Activated CD8-positive, alpha-beta memory T cell treated with anti-CD3 and anti-CD28 coated beads, Interleukin-2, amount 50 U/mL, for 48 hours (primary cell): Measurements from ENCODE around the gene CENPT.
A peak's percentile ranks its signal among the peaks of the same experiment; 100 is the strongest.
"Not testable (repeated sequence)": the region's sequence is repeated elsewhere in the genome, so short reads cannot be mapped to it uniquely, and the experiment has no call there.

Source experiments
- DNase-seq: peaks from one replicate; pipeline ENCODE4 v3.0.0-alpha.2; 2020

CENPT gene

DNA sequence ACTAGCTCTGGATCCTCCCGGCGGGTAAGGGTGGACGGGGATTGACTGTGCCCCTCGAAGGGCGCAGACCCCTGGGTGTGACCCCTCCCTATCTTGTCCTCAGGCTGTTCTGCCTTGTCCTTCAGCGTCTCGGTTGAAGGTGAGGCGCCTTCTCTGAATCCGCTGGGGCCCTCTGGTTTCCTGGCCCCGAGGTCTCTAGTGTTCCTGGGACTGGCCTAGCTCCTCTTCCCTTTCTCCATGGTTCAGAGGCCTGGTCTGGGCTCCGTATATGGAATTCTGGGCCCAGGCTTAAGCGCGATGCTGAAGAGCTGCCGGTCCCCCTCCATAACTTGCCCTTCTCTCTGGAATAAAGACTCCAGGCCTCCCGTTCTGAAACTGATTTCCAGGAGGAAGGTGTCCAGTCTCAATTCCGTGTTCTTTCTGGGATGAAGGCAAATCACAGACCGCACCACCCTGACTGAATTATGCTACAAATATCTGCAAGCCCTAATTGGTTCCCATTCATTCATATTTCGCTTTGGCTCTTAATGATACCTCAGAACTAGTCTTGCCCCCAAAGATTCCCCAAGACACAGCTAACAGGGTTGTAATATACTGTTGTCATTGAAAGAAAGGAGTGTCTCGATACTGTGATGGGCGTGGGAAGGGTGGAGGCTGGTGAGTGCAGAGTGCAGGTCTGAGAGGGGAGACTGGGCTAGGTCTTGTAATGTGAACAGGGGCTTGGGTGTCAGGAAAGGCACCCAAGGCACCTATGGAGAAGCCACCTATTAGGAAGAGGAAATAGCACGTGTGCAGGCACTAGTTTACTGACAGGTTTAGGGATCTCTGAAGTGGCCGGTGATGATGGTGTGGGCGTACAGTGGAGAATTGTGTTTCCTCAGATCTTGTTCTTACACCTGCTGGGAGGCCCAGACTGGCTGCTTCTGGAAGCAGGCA is 26.2 kb upstream of the CENPT start:
- no peak for DNase-seq

- DNase-seq, result peak; percentile 97
Measured at GRCh38 chr16:67872631-67873434, 25.3 kb upstream of the CENPT start, which contains the start of gene EDC4. EDC4 (plus strand) TSS chr16:67873052; CDS start chr16:67873262, 210 bp downstream.

GRCh38 chr16:67872131-67872630 is 24.7 kb upstream of the CENPT start:
- no peak for DNase-seq

GRCh38 chr16:67871256-67871655 is 23.8 kb upstream of the CENPT start:
- DNase-seq, result no peak

GRCh38 chr16:67869653-67870052 is 22.2 kb upstream of the CENPT start:
- no peak for DNase-seq

- DNase-seq, result no peak
Measured at GRCh38 chr16:67868290-67868689, 20.8 kb upstream of the CENPT start.

DNA sequence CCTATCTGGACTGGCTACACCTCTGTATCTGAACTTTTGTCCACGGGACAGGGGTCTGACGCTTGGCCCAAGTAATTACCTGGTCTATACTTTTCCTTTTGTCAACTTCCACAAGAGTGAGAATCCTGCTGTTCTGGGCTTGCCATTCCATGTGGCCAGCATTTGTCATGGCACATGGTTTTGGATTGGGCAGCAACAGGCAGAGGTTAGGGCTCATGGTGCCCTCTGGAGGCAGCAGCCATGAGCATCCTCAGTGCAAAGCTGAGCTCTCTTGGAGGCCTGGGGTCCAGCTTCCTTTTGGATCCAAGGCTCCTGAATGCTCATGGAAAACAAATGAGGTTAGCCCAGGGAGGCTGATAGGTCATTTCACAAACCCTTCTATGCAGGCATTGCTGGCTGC is 17.8 kb upstream of the CENPT start:
- no peak for DNase-seq

GRCh38 chr16:67864594-67864993 is 17.1 kb upstream of the CENPT start:
- no peak for DNase-seq

GRCh38 chr16:67864044-67864443 is 16.6 kb upstream of the CENPT start:
- not testable (repeated sequence) for DNase-seq

- DNase-seq, result no peak
Measured at GRCh38 chr16:67862623-67863583, 15.4 kb upstream of the CENPT start.

GRCh38 chr16:67861877-67862276 is 14.4 kb upstream of the CENPT start:
- DNase-seq, result no peak

DNA sequence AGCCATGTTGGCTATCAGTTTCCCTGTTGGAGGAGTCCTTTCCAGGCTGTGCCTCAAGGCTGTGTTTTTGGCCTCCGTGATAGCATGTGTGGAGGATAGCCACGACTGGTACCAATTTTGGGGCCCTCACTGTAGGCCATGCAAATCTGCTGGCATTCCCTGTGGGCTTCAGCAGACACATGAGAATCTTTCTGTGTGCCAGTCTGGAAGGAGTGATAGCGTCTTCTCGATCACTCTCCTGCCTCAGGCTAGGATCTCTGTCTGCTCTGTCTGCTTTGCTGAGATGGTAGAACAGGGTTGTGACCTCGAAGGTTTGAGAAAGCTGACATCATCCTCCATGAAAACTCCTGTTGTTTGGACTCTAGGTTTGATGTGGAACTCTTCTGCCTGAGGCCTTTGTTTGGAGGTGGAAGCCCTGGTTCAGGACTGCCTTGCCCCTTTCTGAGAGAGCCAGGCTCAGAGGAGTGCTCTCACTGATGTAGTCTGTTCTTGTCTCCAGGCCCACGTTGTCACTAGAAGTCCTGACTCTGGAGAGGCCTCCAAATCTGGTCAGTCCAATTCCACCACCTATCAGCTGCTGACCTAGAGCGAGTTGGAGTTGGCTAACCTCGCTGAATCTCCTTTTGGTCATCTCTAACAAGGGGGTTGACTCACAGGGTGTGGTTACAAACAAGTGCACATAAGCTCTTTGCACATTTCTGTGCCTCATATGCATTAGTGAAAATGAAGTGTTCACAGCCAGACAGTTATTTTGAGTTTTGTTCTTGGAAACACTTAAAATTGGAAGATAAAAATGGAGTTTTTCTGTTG is 13.3 kb upstream of the CENPT start:
- DNase-seq, result no peak

DNA sequence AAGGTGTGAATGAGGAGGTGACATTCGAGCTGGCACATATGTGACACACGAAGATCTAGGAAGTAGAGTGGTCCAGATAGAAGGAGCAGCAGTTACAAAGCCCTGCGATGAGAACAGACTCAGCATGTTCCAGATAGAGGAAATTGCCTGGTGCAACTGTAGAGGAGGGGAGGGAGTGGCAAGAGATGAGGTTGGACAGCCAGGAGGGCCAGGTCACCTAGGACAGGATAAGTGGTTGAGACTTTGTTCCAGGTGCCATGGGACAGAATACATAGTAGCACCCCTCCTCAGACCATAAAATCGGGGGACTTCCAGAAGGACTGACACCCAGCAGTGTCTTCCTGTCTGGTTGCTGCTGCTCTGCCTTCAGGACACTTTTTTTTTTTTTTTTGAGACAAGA is 11.0 kb upstream of the CENPT start:
- DNase-seq, result no peak

GRCh38 chr16:67857547-67858233 is 10.2 kb upstream of the CENPT start:
- no peak for DNase-seq

DNA sequence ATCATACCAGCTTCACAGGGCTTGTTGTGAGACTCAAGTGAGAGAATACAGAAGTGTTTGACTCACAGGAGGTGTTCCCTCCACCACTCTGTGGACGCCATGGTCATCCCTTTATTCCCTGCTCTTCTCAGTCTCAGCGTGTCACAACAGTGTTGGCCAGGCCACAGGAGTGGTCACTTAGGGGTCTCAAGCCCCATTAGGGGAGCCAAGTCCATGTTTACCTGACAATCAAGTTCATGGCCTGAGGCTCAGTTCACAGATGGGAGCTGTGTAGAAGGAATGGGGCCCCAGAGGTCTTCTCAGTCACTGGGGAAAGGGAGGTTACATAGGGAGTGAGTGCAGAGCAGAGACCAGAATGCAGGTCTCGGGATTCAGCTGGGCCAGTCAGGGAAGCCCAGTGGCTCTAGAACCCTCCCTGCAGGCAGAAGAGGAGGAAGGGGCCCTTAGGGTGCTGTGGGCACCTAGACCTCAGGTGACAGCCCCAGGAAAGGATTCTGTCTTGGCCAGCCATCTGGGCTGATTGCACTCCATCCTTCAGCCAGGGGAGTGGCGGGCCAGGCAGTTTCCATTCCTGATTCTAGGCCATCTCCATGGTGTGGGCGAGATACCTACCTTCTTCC is 9.5 kb upstream of the CENPT start:
- DNase-seq, result no peak

DNA sequence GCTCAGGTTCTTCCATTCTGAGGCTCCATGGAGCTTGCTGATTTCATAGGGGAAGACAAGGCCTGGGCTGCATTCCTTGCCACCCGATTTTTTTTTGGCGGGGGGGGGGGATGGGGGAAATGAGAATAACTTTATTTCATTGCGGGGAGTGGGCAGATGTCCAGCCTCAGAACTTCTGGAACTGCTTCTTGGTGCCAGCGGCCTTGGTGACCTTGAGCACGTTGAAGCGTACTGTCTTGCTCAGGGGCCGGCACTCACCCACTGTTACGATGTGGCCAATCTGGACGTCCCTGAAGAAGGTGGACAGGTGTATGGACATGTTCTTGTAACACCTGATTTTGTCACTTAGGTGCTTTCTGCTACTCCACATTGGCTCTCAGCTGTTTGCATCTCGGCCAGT is 8.3 kb upstream of the CENPT start:
- no peak for DNase-seq

- DNase-seq, result no peak
Measured at GRCh38 chr16:67853670-67854069, 6.2 kb upstream of the CENPT start.

- DNase-seq, result no peak
Measured at GRCh38 chr16:67848118-67848517, 625 bp upstream of the CENPT start.

DNA sequence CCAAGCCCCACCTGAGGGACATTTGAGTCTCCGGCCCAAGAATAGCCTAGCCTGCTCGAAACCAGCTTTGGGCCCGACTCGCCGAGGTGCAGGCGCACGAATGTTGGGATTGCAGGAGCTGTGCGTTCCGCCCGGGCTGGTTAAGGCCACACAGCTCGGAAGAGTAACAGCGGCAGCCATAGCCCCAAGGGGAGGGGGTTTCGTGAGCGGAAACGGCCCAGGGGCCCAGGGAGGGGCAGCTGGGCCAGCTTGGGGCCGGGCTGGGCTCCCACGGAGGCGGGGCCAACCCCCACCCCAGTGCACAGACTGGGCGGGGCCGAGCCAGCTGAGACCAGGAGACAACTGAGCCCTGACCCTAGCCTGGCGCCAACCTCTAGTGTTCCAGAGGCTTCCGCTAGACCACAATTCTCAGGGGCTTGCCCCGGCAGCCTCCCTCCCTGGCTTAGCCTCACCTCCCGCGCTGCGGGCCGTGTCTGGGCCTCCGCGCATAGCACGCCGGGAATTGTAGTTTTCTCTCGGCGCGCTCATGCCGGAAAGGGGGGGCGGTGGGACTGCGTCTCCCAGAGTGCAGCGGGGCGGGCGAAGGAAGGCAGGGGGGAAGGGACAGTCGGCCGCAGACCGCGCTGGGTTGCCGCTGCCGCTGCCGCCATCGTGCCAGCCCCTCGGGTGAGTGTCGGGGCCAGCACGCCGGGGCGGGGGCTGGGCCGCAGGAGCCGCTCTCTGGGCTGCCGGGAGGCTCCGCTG is 1.0 kb downstream of the CENPT start, which contains the start of gene NUTF2:
NUTF2 (plus strand) TSS at position 614 of the 744 bp plus-strand sequence. CDS start 18,198 bp downstream, outside the sequence.
- DNase-seq, result peak; percentile 97

GRCh38 chr16:67846063-67846319 is 1.5 kb downstream of the CENPT start:
- DNase-seq, result no peak
